Right lobe of liver (tissue), 4 donors: Measurements from ENCODE around the gene RERE.

Source experiments
- CTCF ChIP-seq, 4 donors: fragments of 200-600 bp in 3 of 4; fragments of 450-650 bp in 1 of 4; IDR thresholded peaks; one replicate each; pipeline versions ENCODE4 v1.5.1 to v1.8.0; 2016 to 2022; ENCODE audit warnings: antibody characterized with exemption in 4 of 4, mild to moderate bottlenecking in 2 of 4
- POLR2A ChIP-seq: fragments of 450-650 bp; IDR thresholded peaks from one replicate; pipeline ENCODE4 v1.6.1; 2017; ENCODE audit warnings: antibody characterized with exemption, mild to moderate bottlenecking
- donor health status: DM: no; HTN: no; CAD: no.
- donor health status: DM: no; HTN: no; CAD: no.
- donor health status: DM: no; HTN: yes; CAD: no.

GRCh38 chr1:8547791-8548190, 269.6 kb downstream of the RERE start:
- TF ChIP-seq CTCF (IDR thresholded peaks at IDR 0.05) (no peak), POLR2A (no peak)
